Thyroid gland (tissue), 4 donors: Measurements from ENCODE around the gene TCIRG1.

Experiments used
- CTCF ChIP-seq, 6 experiments: fragments of 200-600 bp in 3 of 6; fragments of 450-650 bp in 3 of 6; sonication (generic) in 3 of 6; IDR thresholded peaks; one replicate each; pipeline ENCODE4 v1.5.1; 2016 to 2019; ENCODE audit warnings: antibody characterized with exemption in 6 of 6, mild to moderate bottlenecking in 2 of 6, inconsistent platforms in 1 of 6, moderate library complexity in 1 of 6
- POLR2A ChIP-seq, 2 donors: fragments of 450-650 bp; IDR thresholded peaks; one replicate each; pipeline ENCODE4 v1.6.1; 2017; ENCODE audit warnings: antibody characterized with exemption in 2 of 2, mild to moderate bottlenecking in 2 of 2, moderate library complexity in 1 of 2

DNA sequence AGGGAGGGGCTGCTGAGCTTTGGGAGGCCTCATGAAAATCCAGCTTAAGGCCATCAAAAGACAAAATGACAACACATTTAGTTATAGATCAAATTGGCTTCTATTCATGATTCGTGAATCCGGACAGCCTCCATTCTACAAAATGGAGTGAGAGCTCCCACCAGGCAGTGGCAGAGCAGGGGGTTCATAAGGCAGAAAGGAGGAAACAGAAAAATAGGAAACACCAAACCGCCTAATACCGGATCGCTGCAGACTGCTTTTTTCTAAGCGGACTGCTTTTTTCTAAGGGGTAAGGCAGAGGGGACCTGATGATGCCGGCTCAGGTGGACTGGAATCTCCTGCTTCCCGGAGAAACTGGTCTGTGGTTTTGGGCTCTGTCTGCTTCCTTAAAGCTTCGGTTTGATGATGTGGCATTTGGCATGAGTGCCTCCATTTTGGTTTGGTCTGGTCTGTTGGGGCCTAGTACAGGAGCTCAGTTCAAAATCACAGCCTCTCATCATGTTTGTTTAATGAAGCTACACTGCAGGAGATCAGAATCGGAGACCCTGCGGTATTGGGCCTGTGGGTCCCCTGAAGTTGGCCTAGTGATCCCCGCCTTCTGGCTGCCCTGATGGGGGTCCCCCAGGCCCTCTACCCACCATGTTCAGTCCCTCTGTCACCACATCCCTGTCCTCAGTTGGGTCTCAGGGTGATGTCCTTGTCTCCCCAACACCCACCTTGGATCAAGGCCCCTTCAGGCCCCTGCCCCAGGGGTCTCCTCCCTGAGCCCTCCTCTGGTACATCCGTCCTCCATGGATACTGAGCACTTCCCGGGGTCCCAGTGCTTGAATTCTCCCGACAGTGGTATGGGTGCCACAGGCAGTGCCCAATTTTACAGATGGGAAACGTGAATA, 27.5 kb upstream of the TCIRG1 start:
- TF ChIP-seq POLR2A (IDR thresholded peaks at IDR 0.05) (no peak), CTCF (IDR thresholded peaks at IDR 0.05) (no peak)
